WI38 (cell line): Measurements from ENCODE around the gene KIF5C.

Source experiments
- H3K4me3 ChIP-seq: 2 replicates; pipeline ENCODE4 v1.5.1; 2011; ENCODE audit warnings: low read depth, mild to moderate bottlenecking, control low read depth, low read length
- TF ChIP-seq, protein P1 (sequence below): IDR thresholded peaks from 2 replicates; pipeline ENCODE4 v1.5.1; 2012; ENCODE audit warnings: low read depth, mild to moderate bottlenecking, control low read depth, low read length

The KIF5C gene

DNA sequence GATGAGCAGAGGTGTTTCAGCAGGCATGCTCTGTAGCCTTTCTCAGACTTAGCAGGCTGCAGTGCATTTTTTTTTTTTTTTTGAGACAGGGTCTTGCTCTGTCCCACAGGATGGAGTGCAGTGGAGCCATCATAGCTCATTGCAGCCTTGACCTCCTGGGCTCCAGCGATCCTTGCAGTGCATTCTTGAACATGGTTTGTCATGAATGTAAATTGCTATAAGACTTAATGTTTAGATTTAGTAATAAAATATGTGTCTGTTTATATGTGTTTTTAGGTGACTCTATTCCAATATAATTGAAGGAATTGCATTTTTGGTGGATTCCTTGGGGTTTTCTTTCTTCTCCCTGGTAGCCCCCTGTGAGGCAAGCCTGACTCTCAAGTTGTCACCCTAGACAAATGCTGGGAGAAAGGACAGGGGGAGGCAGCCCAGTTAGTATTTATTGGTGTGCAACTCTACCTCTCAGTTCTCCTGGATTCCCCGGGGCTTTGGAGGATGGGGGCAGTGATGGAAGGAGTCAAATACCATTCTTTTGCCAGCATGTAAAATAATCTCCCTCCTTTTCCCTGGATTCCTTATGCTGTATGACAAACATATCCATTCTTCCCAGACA lies 186.2 kb downstream of the KIF5C start:
- H3K4me3 ChIP-seq: no peak overlapping the region
- TF ChIP-seq, protein P1, sequence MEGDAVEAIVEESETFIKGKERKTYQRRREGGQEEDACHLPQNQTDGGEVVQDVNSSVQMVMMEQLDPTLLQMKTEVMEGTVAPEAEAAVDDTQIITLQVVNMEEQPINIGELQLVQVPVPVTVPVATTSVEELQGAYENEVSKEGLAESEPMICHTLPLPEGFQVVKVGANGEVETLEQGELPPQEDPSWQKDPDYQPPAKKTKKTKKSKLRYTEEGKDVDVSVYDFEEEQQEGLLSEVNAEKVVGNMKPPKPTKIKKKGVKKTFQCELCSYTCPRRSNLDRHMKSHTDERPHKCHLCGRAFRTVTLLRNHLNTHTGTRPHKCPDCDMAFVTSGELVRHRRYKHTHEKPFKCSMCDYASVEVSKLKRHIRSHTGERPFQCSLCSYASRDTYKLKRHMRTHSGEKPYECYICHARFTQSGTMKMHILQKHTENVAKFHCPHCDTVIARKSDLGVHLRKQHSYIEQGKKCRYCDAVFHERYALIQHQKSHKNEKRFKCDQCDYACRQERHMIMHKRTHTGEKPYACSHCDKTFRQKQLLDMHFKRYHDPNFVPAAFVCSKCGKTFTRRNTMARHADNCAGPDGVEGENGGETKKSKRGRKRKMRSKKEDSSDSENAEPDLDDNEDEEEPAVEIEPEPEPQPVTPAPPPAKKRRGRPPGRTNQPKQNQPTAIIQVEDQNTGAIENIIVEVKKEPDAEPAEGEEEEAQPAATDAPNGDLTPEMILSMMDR: no peak

DNA sequence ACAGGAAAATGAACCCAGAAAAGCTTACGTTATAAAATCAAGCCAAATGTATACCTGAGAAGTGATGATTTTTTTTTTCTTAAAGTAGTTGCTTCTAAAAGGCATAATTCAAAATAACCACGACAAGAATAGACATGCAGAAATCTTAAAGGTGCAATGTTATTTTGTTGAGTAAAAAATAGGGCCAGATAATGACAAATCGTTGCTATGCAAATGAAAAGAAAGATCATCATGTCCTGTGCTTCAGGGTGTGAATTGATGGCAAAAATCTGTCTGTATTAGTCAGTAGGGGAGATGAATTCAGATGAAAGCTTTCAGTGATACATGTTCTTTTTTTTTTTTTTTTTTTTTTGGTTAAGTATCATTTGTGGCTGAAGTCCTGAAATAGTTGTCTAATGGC lies 187.5 kb downstream of the KIF5C start:
- no peak overlapping the region for H3K4me3 ChIP-seq
- TF ChIP-seq, protein P1: no peak

DNA sequence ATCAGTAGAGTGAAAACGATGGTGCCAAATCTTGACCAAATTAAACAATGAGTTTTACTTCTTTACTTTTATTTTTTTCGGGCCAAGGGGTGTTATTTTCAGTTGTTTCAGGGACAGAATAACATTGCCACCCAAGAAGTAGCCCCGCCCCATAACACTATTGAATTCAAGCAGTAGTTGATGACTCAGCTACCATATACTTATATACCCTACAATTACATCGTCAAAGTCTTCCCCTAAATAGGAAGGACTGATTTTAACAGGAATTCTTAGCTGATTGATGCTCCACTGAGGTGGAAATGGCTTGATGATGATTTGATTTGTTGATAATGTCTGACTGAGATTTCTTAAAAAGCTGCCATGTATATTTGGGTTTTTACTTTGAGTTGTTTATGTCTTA lies 188.2 kb downstream of the KIF5C start:
- no peak overlapping the region for H3K4me3 ChIP-seq
- TF ChIP-seq, protein P1: no peak

DNA sequence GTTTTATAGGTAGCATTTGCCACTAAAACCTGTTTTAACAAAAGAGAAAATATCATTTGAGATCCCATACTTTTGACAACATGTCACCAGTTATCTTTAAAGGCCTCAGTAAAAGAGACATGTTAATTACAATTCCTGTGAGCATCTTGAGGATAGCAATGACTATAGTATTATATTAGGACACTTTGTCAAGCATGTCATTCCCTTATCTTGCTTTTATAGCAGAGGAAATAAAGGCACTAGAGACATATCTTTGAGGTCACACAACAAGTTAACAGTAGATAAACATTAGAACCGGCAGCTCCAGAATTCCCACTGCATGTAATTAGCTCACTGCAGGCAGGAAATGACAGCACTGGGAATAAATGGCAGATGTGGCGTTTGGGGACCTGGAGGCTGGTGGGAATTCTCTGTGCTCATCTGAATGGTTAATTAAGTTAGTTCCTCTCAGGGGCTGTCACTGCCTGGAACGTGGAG lies 189.4 kb downstream of the KIF5C start:
- TF ChIP-seq, protein P1: no peak
- no peak overlapping the region for H3K4me3 ChIP-seq

DNA sequence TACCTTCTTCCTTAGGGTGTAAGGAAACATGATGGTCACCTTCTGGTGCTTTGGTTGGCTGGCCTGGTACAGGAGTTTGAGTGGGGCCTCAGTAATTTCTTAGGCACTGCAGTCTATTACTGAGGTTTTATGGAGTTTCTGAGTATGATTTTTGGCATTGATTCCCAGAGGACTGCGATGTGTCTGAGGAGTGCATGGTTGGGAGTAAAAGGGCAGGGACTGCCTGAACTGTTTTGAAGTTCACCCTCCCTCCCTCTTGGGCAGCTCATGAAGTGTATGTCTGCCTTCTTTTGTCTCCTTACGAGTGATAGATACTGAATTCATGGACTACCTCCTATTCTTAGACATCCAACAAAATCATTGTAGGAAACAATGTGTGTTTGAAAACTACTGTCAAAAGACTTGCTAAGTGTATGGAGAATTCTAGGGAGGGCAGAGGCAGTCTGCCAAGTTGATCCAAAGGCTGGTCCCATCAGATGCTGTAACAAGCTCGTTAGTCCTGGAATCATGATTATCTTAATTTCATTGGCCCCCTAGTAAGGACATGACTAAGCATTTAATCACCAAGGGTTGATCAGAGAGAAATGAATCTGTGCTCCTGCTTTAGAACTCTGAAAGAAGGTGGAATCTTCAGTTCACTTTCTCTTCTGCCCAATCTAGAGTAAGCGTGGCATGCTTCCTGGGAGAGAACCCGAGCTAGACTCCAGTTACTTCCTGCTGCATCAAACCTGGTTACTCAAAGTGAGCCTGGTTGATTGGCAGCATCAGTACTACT lies 190.0 kb downstream of the KIF5C start:
- TF ChIP-seq, protein P1: no peak
- no peak overlapping the region for H3K4me3 ChIP-seq

DNA sequence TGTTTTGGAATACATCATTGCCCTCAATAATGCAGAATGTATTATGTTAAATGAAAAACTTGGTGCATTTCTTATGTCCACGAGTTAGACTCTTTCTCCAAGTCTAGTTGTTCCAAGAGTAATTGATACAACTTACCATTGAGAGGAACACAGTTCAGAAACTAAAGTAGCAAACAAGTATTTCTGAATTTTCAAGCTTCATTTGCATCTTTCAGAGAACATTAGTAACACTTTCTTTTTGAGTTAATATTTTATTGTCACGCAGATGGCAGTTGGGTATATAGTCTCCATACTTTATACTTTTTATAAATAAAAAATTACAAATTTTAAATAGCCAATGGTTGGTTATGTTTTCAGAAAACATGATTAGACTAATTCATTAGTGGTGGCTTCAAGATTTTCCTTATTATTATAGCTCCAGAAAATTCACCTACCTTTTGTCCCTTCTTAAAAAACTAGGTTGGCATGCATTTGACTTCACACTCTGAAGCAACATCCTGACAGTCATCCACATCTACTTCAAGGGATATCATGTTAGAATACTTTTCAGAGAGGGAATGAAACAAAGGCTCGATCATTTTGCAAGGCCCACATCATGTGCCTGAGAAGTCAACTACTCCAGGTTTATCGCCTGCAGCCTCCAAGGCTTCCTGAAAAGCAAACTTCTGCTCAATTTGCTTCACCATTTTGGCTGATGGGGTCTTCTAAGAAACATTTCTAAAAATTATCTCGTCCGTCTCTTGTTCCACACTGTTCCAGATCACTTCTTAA lies 193.4 kb downstream of the KIF5C start:
- H3K4me3 ChIP-seq: no peak overlapping the region
- TF ChIP-seq, protein P1: no peak
